ENCODE results near the gene PLOD3.

- TF ChIP-seq CTCF (IDR thresholded peaks at IDR 0.05; ENCODE audit: control extremely low read depth in 1 of 3, insufficient read depth in 1 of 3, low read depth in 1 of 3, low read length in 3 of 3) (no peak), EP300 (IDR thresholded peaks at IDR 0.05; ENCODE audit: borderline replicate concordance in 1 of 2, low read depth in 2 of 2, low read length in 2 of 2) (no peak), POLR2A (IDR thresholded peaks at IDR 0.05; ENCODE audit: control extremely low read depth in 1 of 2, low read depth in 2 of 2, low read length in 2 of 2) (peak in 1 of 2 experiments; percentile 38; a peak in 1 of 3 replicates), CTBP2 (IDR thresholded peaks at IDR 0.05; ENCODE audit: borderline replicate concordance, insufficient read depth, insufficient read length, low read length) (no peak), JUN (IDR thresholded peaks at IDR 0.05; ENCODE audit: low read depth, low read length) (no peak), POLR2AphosphoS5 (IDR thresholded peaks at IDR 0.05; ENCODE audit: low read depth, low read length) (0 out of 2 replicates have a peak, but pooled peaks have one; percentile 12), CBX5 (IDR thresholded peaks at IDR 0.05; ENCODE audit: low read depth, low read length) (no peak), USF2 (IDR thresholded peaks at IDR 0.05; ENCODE audit: low read length) (no peak), SP2 (IDR thresholded peaks at IDR 0.05; ENCODE audit: low read length) (no peak), MAX (IDR thresholded peaks at IDR 0.05) (no peak)
Observed at GRCh38 chr7:101232141-101232850, 14.9 kb upstream of the PLOD3 start.
